HG03045 (cell line): Measurements from ENCODE around the gene TMEM178A.
"Not testable (repeated sequence)": the region's sequence is repeated elsewhere in the genome, so short reads cannot be mapped to it uniquely, and the experiment has no call there.

ENCODE experiments used
- ATAC-seq: cut with Tn5 transposase; IDR thresholded peaks from one replicate; pipeline ENCODE4 v1.9.1; 2021; ENCODE audit warnings: mild to moderate bottlenecking, moderate library complexity; ENCODE audit not compliant: unreplicated experiment

The TMEM178A gene

GRCh38 chr2:39708003-39708402 lies 42.3 kb downstream of the TMEM178A start:
- ATAC-seq, result no peak

- ATAC-seq, result no peak
Measured at GRCh38 chr2:39710807-39711206, 45.1 kb downstream of the TMEM178A start.

- ATAC-seq, result no peak
Measured at GRCh38 chr2:39712953-39713352, 47.2 kb downstream of the TMEM178A start.

GRCh38 chr2:39715095-39715494 lies 49.4 kb downstream of the TMEM178A start:
- ATAC-seq, result no peak

- no peak for ATAC-seq
Measured at GRCh38 chr2:39715822-39716221, 50.1 kb downstream of the TMEM178A start.

GRCh38 chr2:39717067-39717466 lies 51.4 kb downstream of the TMEM178A start:
- no peak for ATAC-seq

GRCh38 chr2:39718483-39718882 lies 52.8 kb downstream of the TMEM178A start:
- no peak for ATAC-seq

GRCh38 chr2:39719317-39719716 lies 53.6 kb downstream of the TMEM178A start:
- ATAC-seq, result no peak

GRCh38 chr2:39720970-39721369 lies 55.3 kb downstream of the TMEM178A start:
- ATAC-seq, result no peak

GRCh38 chr2:39723497-39723896 lies 57.8 kb downstream of the TMEM178A start:
- no peak for ATAC-seq

GRCh38 chr2:39723946-39724827 lies 58.5 kb downstream of the TMEM178A start:
- no peak for ATAC-seq

GRCh38 chr2:39724828-39725144 lies 59.1 kb downstream of the TMEM178A start:
- no peak for ATAC-seq

GRCh38 chr2:39725401-39725800 lies 59.7 kb downstream of the TMEM178A start:
- ATAC-seq, result no peak

- not testable (repeated sequence) for ATAC-seq
Measured at GRCh38 chr2:39728085-39728484, 62.4 kb downstream of the TMEM178A start.

GRCh38 chr2:39728941-39729351 lies 63.2 kb downstream of the TMEM178A start:
- peak; percentile 44 for ATAC-seq

GRCh38 chr2:39730276-39730675 lies 64.6 kb downstream of the TMEM178A start:
- ATAC-seq, result no peak

- peak; percentile 51 for ATAC-seq
Measured at GRCh38 chr2:39730685-39731302, 65.1 kb downstream of the TMEM178A start.

GRCh38 chr2:39731546-39731945 lies 65.8 kb downstream of the TMEM178A start:
- no peak for ATAC-seq

- ATAC-seq, result no peak
Measured at GRCh38 chr2:39732482-39732881, 66.8 kb downstream of the TMEM178A start.

- ATAC-seq, result no peak
Measured at GRCh38 chr2:39733070-39733674, 67.5 kb downstream of the TMEM178A start.

GRCh38 chr2:39734445-39734844 lies 68.7 kb downstream of the TMEM178A start:
- ATAC-seq, result no peak

- ATAC-seq, result no peak
Measured at GRCh38 chr2:39735648-39736047, 69.9 kb downstream of the TMEM178A start.
